Skin epidermis (tissue), 12 donors: ENCODE results near the gene ERVK3-1.

Experiments
- H3K27ac ChIP-seq, 21 experiments: fragments of 200-600 bp; sonication (generic) in 11 of 21; one replicate each; pipeline ENCODE4 v1.5.0; 2020; ENCODE audit warnings: mild to moderate bottlenecking in 3 of 21, inconsistent platforms in 2 of 21, moderate library complexity in 2 of 21
- H3K4me3 ChIP-seq, 7 experiments: fragments of 200-600 bp; sonication (generic) in 2 of 7; one replicate each; pipeline ENCODE4 v1.5.0; 2020; ENCODE audit warnings: inconsistent platforms in 2 of 7, mild to moderate bottlenecking in 2 of 7, moderate library complexity in 1 of 7

Gene ERVK3-1

GRCh38 chr19:58336820-58337219, 31.6 kb downstream of the ERVK3-1 start:
- Histone ChIP-seq H3K4me3 (no peak overlapping the region), H3K27ac (no peak overlapping the region)

- H3K4me3 ChIP-seq: no peak overlapping the region
- H3K27ac ChIP-seq: no peak overlapping the region
These were observed 33.2 kb downstream of the ERVK3-1 start for GRCh38 chr19:58338336-58338735.

- H3K4me3 ChIP-seq: no peak overlapping the region
- H3K27ac ChIP-seq: no peak overlapping the region
These were observed 33.8 kb downstream of the ERVK3-1 start for GRCh38 chr19:58338825-58339558.

- H3K4me3 ChIP-seq: no peak overlapping the region
- no peak overlapping the region for H3K27ac ChIP-seq
These were observed 40.4 kb downstream of the ERVK3-1 start for GRCh38 chr19:58345558-58345957.

GRCh38 chr19:58346961-58347929, 42.1 kb downstream of the ERVK3-1 start:
- Histone ChIP-seq H3K4me3 (peak overlapping the region; percentile 52 to 78 (median 57)), H3K27ac (peak overlapping the region; percentile 8 to 84 (median 75))

GRCh38 chr19:58348080-58348479, 42.9 kb downstream of the ERVK3-1 start:
- H3K4me3 ChIP-seq: peak overlapping the region; percentile 52 to 78 (median 57)
- peak overlapping the region in 12 of 21 experiments; percentile 5 to 83 (median 46) for H3K27ac ChIP-seq

- H3K4me3 ChIP-seq: no peak overlapping the region
- H3K27ac ChIP-seq: no peak overlapping the region
These were observed 44.4 kb downstream of the ERVK3-1 start for GRCh38 chr19:58349590-58349989.

GRCh38 chr19:58350001-58350861, 45.1 kb downstream of the ERVK3-1 start:
- Histone ChIP-seq H3K27ac (no peak overlapping the region), H3K4me3 (no peak overlapping the region)

- H3K27ac ChIP-seq: no peak overlapping the region
- H3K4me3 ChIP-seq: no peak overlapping the region
These were observed 45.8 kb downstream of the ERVK3-1 start for GRCh38 chr19:58350871-58351557.

- Histone ChIP-seq H3K27ac (no peak overlapping the region), H3K4me3 (no peak overlapping the region)
These were observed 46.3 kb downstream of the ERVK3-1 start for GRCh38 chr19:58351558-58351878.

GRCh38 chr19:58351990-58352755, 47.0 kb downstream of the ERVK3-1 start:
- no peak overlapping the region for H3K27ac ChIP-seq
- no peak overlapping the region for H3K4me3 ChIP-seq

GRCh38 chr19:58352760-58353671, 47.8 kb downstream of the ERVK3-1 start, which contains the start of gene A1BG:
Gene A1BG, minus strand, starts transcription at chr19:58353492. Its CDS starts 55 bp downstream, at chr19:58353437.
- no peak within 1 kb of the TSS for H3K4me3 ChIP-seq

GRCh38 chr19:58353717-58354477, 48.7 kb downstream of the ERVK3-1 start:
- H3K27ac ChIP-seq: no peak overlapping the region
- H3K4me3 ChIP-seq: no peak overlapping the region

More at GRCh38 chr19:58352760-58353671, 47.8 kb downstream of the ERVK3-1 start, which contains the start of gene A1BG:
- H3K27ac ChIP-seq: no peak within 1 kb of the TSS

- Histone ChIP-seq H3K27ac (no peak overlapping the region), H3K4me3 (no peak overlapping the region)
These were observed 49.4 kb downstream of the ERVK3-1 start for GRCh38 chr19:58354478-58355030.

GRCh38 chr19:58355215-58355796, 50.1 kb downstream of the ERVK3-1 start:
- H3K4me3 ChIP-seq: no peak overlapping the region

More at GRCh38 chr19:58355215-58355796, 50.1 kb downstream of the ERVK3-1 start:
- no peak overlapping the region for H3K27ac ChIP-seq
